T-cell (primary cell): ENCODE results near the gene MAPKAPK2. TPM values are rescaled to one million over a fixed set of nuclear protein-coding genes. Genes with fewer than 3 reads are reported as not detected.
A peak's percentile ranks its signal among the peaks of the same experiment; 100 is the strongest.

ENCODE experiments used
- ATAC-seq, 4 experiments: fragments of 200-7000 bp in 3 of 4; fragments of 150-1000 bp in 1 of 4; cut with Tn5 transposase; replicated peaks in 1 of 4; 1 replicate in 3 of 4; 2 replicates in 1 of 4; pipeline ENCODE4 v1.10.0; 2021; ENCODE audit warnings: moderate library complexity in 3 of 4, mild to moderate bottlenecking in 2 of 4, moderate number of reproducible peaks in 1 of 4
- CTCF ChIA-PET, 2 donors: fragments of 300-600 bp; sonication (Branson Sonifier 250); formaldehyde crosslinking; loops; one replicate each; lab custom pipeline; 2022; ENCODE audit warnings: antibody characterized with exemption in 2 of 2; lab: Charles Lee
- POLR2A ChIA-PET, 2 donors: fragments of 300-600 bp; sonication (Branson Sonifier 250); formaldehyde crosslinking; loops; one replicate each; lab custom pipeline; 2022; ENCODE audit warnings: antibody characterized with exemption in 2 of 2; lab: Charles Lee
- DNase-seq, 35 experiments: peaks; one replicate each; pipeline versions ENCODE4 v3.0.0 to v3.0.0-alpha.2; 2013 to 2023
- H3K27ac ChIP-seq: one replicate; pipeline ENCODE4 v1.5.1; 2013; ENCODE audit warnings: low read length
- H3K27me3 ChIP-seq, 2 experiments: replicated peaks in 1 of 2; 1 replicate in 1 of 2; 2 replicates in 1 of 2; pipeline versions ENCODE4 v1.6.1 to v1.7.0; 2013; ENCODE audit warnings: low read length in 1 of 2, mixed read lengths in 1 of 2; ENCODE audit not compliant: control insufficient read depth in 2 of 2, insufficient read depth in 2 of 2; ENCODE audit errors: extremely low read depth in 1 of 2
- H3K36me3 ChIP-seq, 2 donors: 1 replicate in 1 of 2; 2 replicates in 1 of 2; pipeline versions ENCODE4 v1.6.1 to v1.7.0; 2013; ENCODE audit warnings: low read length in 1 of 2; ENCODE audit not compliant: control insufficient read depth in 2 of 2, insufficient read depth in 1 of 2; ENCODE audit errors: extremely low read depth in 1 of 2
- H3K4me1 ChIP-seq, 2 experiments: 1 replicate in 1 of 2; 2 replicates in 1 of 2; pipeline versions ENCODE4 v1.6.1 to v1.7.0; 2013; ENCODE audit warnings: low read length in 2 of 2, mixed read lengths in 1 of 2; ENCODE audit not compliant: insufficient read depth in 2 of 2, control insufficient read depth in 1 of 2; ENCODE audit errors: extremely low read depth in 1 of 2
- H3K4me3 ChIP-seq, 2 donors: 1 replicate in 1 of 2; 2 replicates in 1 of 2; pipeline versions ENCODE4 v1.5.1 to v1.7.0; 2013; ENCODE audit warnings: mild to moderate bottlenecking in 2 of 2, low read length in 1 of 2, moderate library complexity in 1 of 2; ENCODE audit not compliant: control insufficient read depth in 1 of 2; ENCODE audit errors: extremely low read depth in 1 of 2
- H3K9me3 ChIP-seq: 2 replicates; pipeline ENCODE4 v1.7.0; 2013
- H3K27ac Mint-ChIP-seq, 2 donors: one replicate each; pipeline ENCODE4 v1.8.0; 2020 to 2021; ENCODE audit warnings: mild to moderate bottlenecking in 2 of 2, mixed read lengths in 2 of 2
- H3K27me3 Mint-ChIP-seq, 2 donors: one replicate each; pipeline ENCODE4 v1.8.0; 2021 to 2022; ENCODE audit warnings: mixed read lengths in 2 of 2
- H3K36me3 Mint-ChIP-seq: one replicate; pipeline ENCODE4 v1.8.0; 2021; ENCODE audit warnings: mixed read lengths
- H3K4me1 Mint-ChIP-seq, 3 donors: one replicate each; pipeline ENCODE4 v1.8.0; 2020 to 2022; ENCODE audit warnings: mixed read lengths in 3 of 3, mild to moderate bottlenecking in 1 of 3
- H3K4me3 Mint-ChIP-seq, 3 donors: one replicate each; pipeline ENCODE4 v1.8.0; 2020 to 2022; ENCODE audit warnings: mild to moderate bottlenecking in 3 of 3, mixed read lengths in 3 of 3, moderate library complexity in 3 of 3
- H3K9me3 Mint-ChIP-seq, 3 donors: one replicate each; pipeline ENCODE4 v1.8.0; 2020 to 2022; ENCODE audit warnings: mixed read lengths in 3 of 3
- WGBS: methylation state at CpG from one replicate; pipeline ENCODE4 v1.1.5; 2013; ENCODE audit warnings: missing lambda C conversion rate; ENCODE audit not compliant: insufficient coverage; 5-methylcytosine and 5-hydroxymethylcytosine counted together
- total RNA-seq, 35 experiments: library from RNA in 6 of 35; stranded (reverse) in 6 of 35; fragments of 120-200 nt in 1 of 35; gene quantifications; one replicate each; pipeline versions ENCODE4 v1.2.1 to v1.2.4 and lab custom pipeline; 2013 to 2026

Gene MAPKAPK2
- total RNA-seq, 5 donors from 2014 or later (not counting 1 experiment from before 2014, with no cell fraction given) = 64.3 to 117 (median 78.4) TPM

GRCh38 chr1:206676499-206676898 is 8.2 kb upstream of the MAPKAPK2 start:
- 83% methylated on average over 2 of the region's 2 CpGs for WGBS
- no peaks in the 10 kb centered on the region for H3K36me3 Mint-ChIP-seq
- H3K4me1 ChIP-seq = no peaks in the 10 kb centered on the region
- H3K27me3 Mint-ChIP-seq = peaks cover 0 to 3% of the 10 kb centered on the region in 2 donors
- no peaks in the 10 kb centered on the region for H3K9me3 ChIP-seq
- H3K27ac ChIP-seq = no peak overlapping the region
- ATAC-seq = no peak
- H3K4me3 Mint-ChIP-seq = no peak overlapping the region
- ChIA-PET POLR2A (interaction anchor here in 1 of 2 donors (0.6 kb wide), 1 partner anchor 8 kb away, joined by 4 read pairs; the partner anchor contains the start of gene MAPKAPK2), CTCF (no interaction called here)
- no peaks in the 10 kb centered on the region for H3K36me3 ChIP-seq
- DNase-seq = no peak
- H3K27me3 ChIP-seq = no peaks in the 10 kb centered on the region
- H3K27ac Mint-ChIP-seq = no peak overlapping the region
- H3K4me3 ChIP-seq = no peak overlapping the region
- no peaks in the 10 kb centered on the region for H3K9me3 Mint-ChIP-seq
- H3K4me1 Mint-ChIP-seq = peaks cover 0 to 10% (median 0%) of the 10 kb centered on the region in 3 donors

GRCh38 chr1:206678490-206678889 is 6.2 kb upstream of the MAPKAPK2 start:
- no peak overlapping the region for H3K27ac ChIP-seq
- peaks cover 0 to 10% (median 0%) of the 10 kb centered on the region in 3 donors for H3K4me1 Mint-ChIP-seq
- peaks cover 0 to 6% of the 10 kb centered on the region in 2 donors for H3K27me3 Mint-ChIP-seq
- POLR2A ChIA-PET = no interaction called here
- no peak overlapping the region for H3K4me3 Mint-ChIP-seq
- no CpG with 5 or more reads among the region's 3 CpGs for WGBS
- no peak for DNase-seq
- no peaks in the 10 kb centered on the region for H3K4me1 ChIP-seq
- H3K36me3 Mint-ChIP-seq = no peaks in the 10 kb centered on the region
- no peak overlapping the region for H3K4me3 ChIP-seq
- CTCF ChIA-PET = interaction anchor here (0.5 to 1.1 kb wide), 2 partner anchors 15 to 36 kb away, joined by 3 to 5 read pairs; no protein-coding TSS in a partner anchor
- H3K9me3 ChIP-seq = no peaks in the 10 kb centered on the region
- H3K27me3 ChIP-seq = peaks cover 0 to 4% of the 10 kb centered on the region in 2 experiments
- H3K27ac Mint-ChIP-seq = no peak overlapping the region
- no peaks in the 10 kb centered on the region for H3K36me3 ChIP-seq
- H3K9me3 Mint-ChIP-seq = no peaks in the 10 kb centered on the region
- no peak for ATAC-seq

- H3K9me3 ChIP-seq = no peaks in the 10 kb centered on the region
- peaks cover 0 to 14% of the 10 kb centered on the region in 2 experiments for H3K27me3 ChIP-seq
- whole genome bisulfite sequencing = no CpG with 5 or more reads among the region's 5 CpGs
- H3K27ac ChIP-seq = no peak overlapping the region
- ChIA-PET CTCF (interaction anchor here in 1 of 2 donors (0.6 kb wide), 1 partner anchor 47 kb away, joined by 3 read pairs; no protein-coding TSS in a partner anchor), POLR2A (no interaction called here)
- no peaks in the 10 kb centered on the region for H3K36me3 Mint-ChIP-seq
- no peak for ATAC-seq
- H3K4me1 Mint-ChIP-seq = peaks cover 6 to 17% (median 7%) of the 10 kb centered on the region in 3 donors
- no peaks in the 10 kb centered on the region for H3K9me3 Mint-ChIP-seq
- peaks cover 2 to 11% of the 10 kb centered on the region in 2 experiments for H3K4me1 ChIP-seq
- H3K36me3 ChIP-seq = no peaks in the 10 kb centered on the region
- peaks cover 0 to 6% of the 10 kb centered on the region in 2 donors for H3K27me3 Mint-ChIP-seq
- DNase-seq = peak in 1 of 35 experiments; percentile 22
- H3K27ac Mint-ChIP-seq = no peak overlapping the region
- H3K4me3 ChIP-seq = no peak overlapping the region
- H3K4me3 Mint-ChIP-seq = no peak overlapping the region
These were observed 4.9 kb upstream of the MAPKAPK2 start for GRCh38 chr1:206679738-206680211.

- no peak for ATAC-seq
- Mint-ChIP-seq H3K9me3 (no peaks in the 10 kb centered on the region), H3K27me3 (peaks cover 0 to 6% of the 10 kb centered on the region in 2 donors), H3K36me3 (no peaks in the 10 kb centered on the region), H3K4me1 (peaks cover 6 to 17% (median 7%) of the 10 kb centered on the region in 3 donors), H3K4me3 (no peak overlapping the region), H3K27ac (no peak overlapping the region)
- H3K36me3 ChIP-seq = no peaks in the 10 kb centered on the region
- peaks cover 2 to 11% of the 10 kb centered on the region in 2 experiments for H3K4me1 ChIP-seq
- H3K4me3 ChIP-seq = no peak overlapping the region
- no peak for DNase-seq
- H3K9me3 ChIP-seq = no peaks in the 10 kb centered on the region
- H3K27ac ChIP-seq = no peak overlapping the region
- CTCF ChIA-PET = interaction anchor here in 1 of 2 donors (0.6 kb wide), 1 partner anchor 46 kb away, joined by 3 read pairs; no protein-coding TSS in a partner anchor
- POLR2A ChIA-PET = no interaction called here
- 100% methylated on average over 2 of the region's 4 CpGs for WGBS
- peaks cover 0 to 14% of the 10 kb centered on the region in 2 experiments for H3K27me3 ChIP-seq
These were observed 4.4 kb upstream of the MAPKAPK2 start for GRCh38 chr1:206680279-206680678.

- POLR2A ChIA-PET = no interaction called here
- Mint-ChIP-seq H3K4me1 (peaks cover 6 to 20% (median 10%) of the 10 kb centered on the region in 3 donors), H3K36me3 (no peaks in the 10 kb centered on the region), H3K27ac (no peak overlapping the region), H3K9me3 (no peaks in the 10 kb centered on the region), H3K4me3 (no peak overlapping the region), H3K27me3 (peaks cover 0 to 6% of the 10 kb centered on the region in 2 donors)
- peaks cover 0 to 14% of the 10 kb centered on the region in 2 experiments for H3K27me3 ChIP-seq
- WGBS = no CpG with 5 or more reads among the region's 2 CpGs
- no peaks in the 10 kb centered on the region for H3K9me3 ChIP-seq
- DNase-seq = no peak
- no peak overlapping the region for H3K27ac ChIP-seq
- H3K36me3 ChIP-seq = no peaks in the 10 kb centered on the region
- CTCF ChIA-PET = no interaction called here
- H3K4me1 ChIP-seq = peaks cover 2 to 11% of the 10 kb centered on the region in 2 experiments
- no peak for ATAC-seq
- no peak overlapping the region for H3K4me3 ChIP-seq
These were observed 3.3 kb upstream of the MAPKAPK2 start for GRCh38 chr1:206681359-206681758.

GRCh38 chr1:206682111-206682510 is 2.6 kb upstream of the MAPKAPK2 start:
- Mint-ChIP-seq H3K36me3 (no peaks in the 10 kb centered on the region), H3K27ac (no peak overlapping the region), H3K4me1 (peaks cover 14 to 28% (median 17%) of the 10 kb centered on the region in 3 donors), H3K4me3 (no peak overlapping the region), H3K27me3 (peaks cover 0 to 6% of the 10 kb centered on the region in 2 donors), H3K9me3 (no peaks in the 10 kb centered on the region)
- Histone ChIP-seq H3K4me1 (peaks cover 8 to 15% of the 10 kb centered on the region in 2 experiments), H3K27me3 (peaks cover 0 to 14% of the 10 kb centered on the region in 2 experiments), H3K36me3 (no peaks in the 10 kb centered on the region), H3K4me3 (no peak overlapping the region), H3K9me3 (no peaks in the 10 kb centered on the region), H3K27ac (no peak overlapping the region)
- POLR2A ChIA-PET = no interaction called here
- CTCF ChIA-PET = interaction anchor here (0.6 to 1.4 kb wide), 2 partner anchors 18 to 38 kb away, joined by 3 to 5 read pairs; no protein-coding TSS in a partner anchor
- ATAC-seq (no peak), DNase-seq (no peak)
- no CpG with 5 or more reads among the region's 3 CpGs for whole genome bisulfite sequencing
